Uterus (tissue), 2 donors: ENCODE results near the gene FIBCD1.

Source experiments
- CTCF ChIP-seq, 4 experiments: fragments of 200-600 bp in 2 of 4; fragments of 450-650 bp in 2 of 4; sonication (generic) in 2 of 4; IDR thresholded peaks; one replicate each; pipeline ENCODE4 v1.5.1; 2016 to 2019; ENCODE audit warnings: antibody characterized with exemption in 4 of 4, mild to moderate bottlenecking in 2 of 4, moderate library complexity in 1 of 4
- POLR2A ChIP-seq, 2 donors: fragments of 450-650 bp; IDR thresholded peaks; one replicate each; pipeline ENCODE4 v1.6.1; 2016; ENCODE audit warnings: antibody characterized with exemption in 2 of 2, mild to moderate bottlenecking in 1 of 2, moderate library complexity in 1 of 2

DNA sequence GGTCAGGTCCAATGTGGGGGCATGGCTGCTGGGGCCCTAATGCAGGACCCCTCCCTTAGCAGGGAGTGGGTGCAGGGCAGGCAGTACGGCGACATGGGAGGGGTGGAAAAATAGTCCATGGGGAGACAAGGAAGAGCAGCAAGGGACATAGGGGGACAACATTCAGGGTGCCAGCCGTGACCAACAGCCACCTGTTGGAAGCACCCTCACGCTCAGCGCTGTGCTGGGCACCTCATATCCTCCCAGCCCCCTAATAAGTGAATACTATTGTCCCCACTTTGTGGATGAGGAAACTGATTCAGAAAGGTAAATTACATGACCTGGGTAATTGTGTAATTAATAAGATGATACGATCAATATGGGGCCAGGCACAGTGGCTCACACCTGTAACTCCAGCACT is 3.0 kb upstream of the FIBCD1 start:
- TF ChIP-seq CTCF (IDR thresholded peaks at IDR 0.05) (no peak), POLR2A (IDR thresholded peaks at IDR 0.05) (no peak)
